ENCODE data around the gene SLC25A33. TPM values are rescaled to one million over a fixed set of nuclear protein-coding genes. Genes with fewer than 3 reads are reported as not detected.
"Not testable (repeated sequence)": the region's sequence is repeated elsewhere in the genome, so short reads cannot be mapped to it uniquely, and the experiment has no call there.

SLC25A33 gene
- total RNA-seq, 2 donors from 2014 or later, result 5.0 to 8.4 TPM

GRCh38 chr1:9555942-9556341 is 16.7 kb downstream of the SLC25A33 start:
- no peak for DNase-seq
- no peaks in the 10 kb centered on the region for H3K9me3 ChIP-seq
- no peaks in the 10 kb centered on the region for H3K27me3 ChIP-seq
- TF ChIP-seq CTCF (IDR thresholded peaks at IDR 0.05), result no peak
- no peaks in the 10 kb centered on the region for H3K4me1 ChIP-seq
- intact Hi-C loops (cut with DNase I), result no loop called here
- no peak overlapping the region for H3K27ac ChIP-seq
- H3K4me3 ChIP-seq, result no peak overlapping the region
- H3K36me3 ChIP-seq, result no peaks in the 10 kb centered on the region
- H3K9ac ChIP-seq (ENCODE audit: low read depth in 2 of 2, low read length in 2 of 2), result no peak overlapping the region

- DNase-seq, result no peak
- no peaks in the 10 kb centered on the region for H3K9me3 ChIP-seq
- H3K9ac ChIP-seq (ENCODE audit: low read depth in 2 of 2, low read length in 2 of 2), result no peak overlapping the region
- no peak for TF ChIP-seq CTCF (IDR thresholded peaks at IDR 0.05)
- no peaks in the 10 kb centered on the region for H3K36me3 ChIP-seq
- H3K4me3 ChIP-seq, result no peak overlapping the region
- H3K27ac ChIP-seq, result no peak overlapping the region
- intact Hi-C loops (cut with DNase I), result no loop called here
- H3K27me3 ChIP-seq, result no peaks in the 10 kb centered on the region
- H3K4me1 ChIP-seq, result no peaks in the 10 kb centered on the region
Observed at GRCh38 chr1:9557624-9558023, 18.4 kb downstream of the SLC25A33 start.

- H3K9ac ChIP-seq (ENCODE audit: low read depth in 2 of 2, low read length in 2 of 2), result no peak overlapping the region
- no peak overlapping the region for H3K27ac ChIP-seq
- TF ChIP-seq CTCF (IDR thresholded peaks at IDR 0.05), result no peak
- no peaks in the 10 kb centered on the region for H3K27me3 ChIP-seq
- no peaks in the 10 kb centered on the region for H3K36me3 ChIP-seq
- no peak for DNase-seq
- H3K9me3 ChIP-seq, result no peaks in the 10 kb centered on the region
- intact Hi-C loops (cut with DNase I), result no loop called here
- H3K4me1 ChIP-seq, result no peaks in the 10 kb centered on the region
- H3K4me3 ChIP-seq, result no peak overlapping the region
Observed at GRCh38 chr1:9558271-9558945, 19.1 kb downstream of the SLC25A33 start.

- H3K27ac ChIP-seq, result no peak overlapping the region
- no peaks in the 10 kb centered on the region for H3K4me1 ChIP-seq
Observed at GRCh38 chr1:9558946-9559545, 19.8 kb downstream of the SLC25A33 start.

GRCh38 chr1:9559673-9560072 is 20.4 kb downstream of the SLC25A33 start:
- Histone ChIP-seq H3K9ac (ENCODE audit: low read depth in 2 of 2, low read length in 2 of 2) (no peak overlapping the region), H3K4me1 (no peaks in the 10 kb centered on the region), H3K27ac (no peak overlapping the region), H3K27me3 (no peaks in the 10 kb centered on the region), H3K36me3 (no peaks in the 10 kb centered on the region), H3K4me3 (no peak overlapping the region), H3K9me3 (no peaks in the 10 kb centered on the region)
- intact Hi-C loops (cut with DNase I), result no loop called here
- no peak for TF ChIP-seq CTCF (IDR thresholded peaks at IDR 0.05)
- DNase-seq, result no peak

More at GRCh38 chr1:9558946-9559545, 19.8 kb downstream of the SLC25A33 start:
- Histone ChIP-seq H3K9me3 (no peaks in the 10 kb centered on the region), H3K36me3 (no peaks in the 10 kb centered on the region), H3K9ac (ENCODE audit: low read depth in 2 of 2, low read length in 2 of 2) (no peak overlapping the region), H3K4me3 (no peak overlapping the region), H3K27me3 (no peaks in the 10 kb centered on the region)
- TF ChIP-seq CTCF (IDR thresholded peaks at IDR 0.05), result no peak
- DNase-seq, result no peak
- intact Hi-C loops (cut with DNase I), result no loop called here

- H3K9me3 ChIP-seq; intact Hi-C loops (cut with DNase I); H3K36me3 ChIP-seq; H3K9ac ChIP-seq (ENCODE audit: low read depth in 2 of 2, low read length in 2 of 2); H3K4me3 ChIP-seq; H3K4me1 ChIP-seq; H3K27me3 ChIP-seq; H3K27ac ChIP-seq; DNase-seq: not testable (repeated sequence)
Observed at GRCh38 chr1:9560090-9560489, 20.8 kb downstream of the SLC25A33 start.
